Gastrocnemius medialis (tissue), 4 donors: Measurements from ENCODE around the gene MED14.

Experiments used
- CTCF ChIP-seq, 5 experiments: fragments of 450-650 bp in 3 of 5; fragments of 200-600 bp in 2 of 5; sonication (generic) in 2 of 5; IDR thresholded peaks in 4 of 5; conservative IDR thresholded peaks in 1 of 5; 1 replicate in 4 of 5; 2 replicates in 1 of 5; pipeline ENCODE4 v1.5.1; 2016 to 2019; ENCODE audit warnings: antibody characterized with exemption in 5 of 5, mild to moderate bottlenecking in 3 of 5, moderate library complexity in 3 of 5
- POLR2A ChIP-seq, 2 donors: fragments of 450-650 bp; IDR thresholded peaks; one replicate each; pipeline ENCODE4 v1.6.1; 2017; ENCODE audit warnings: antibody characterized with exemption in 2 of 2, mild to moderate bottlenecking in 2 of 2, moderate library complexity in 2 of 2

GRCh38 chrX:40719731-40720130, 15.6 kb downstream of the MED14 start:
- TF ChIP-seq CTCF (IDR thresholded peaks at IDR 0.05 in 4 of 5, conservative IDR thresholded peaks at IDR 0.05 in 1 of 5) (no peak), POLR2A (IDR thresholded peaks at IDR 0.05) (no peak)
